ENCODE data around the gene BTNL8.

GRCh38 chr5:180920710-180921109 is 21.8 kb downstream of the BTNL8 start:
- TF ChIP-seq, protein P1, sequence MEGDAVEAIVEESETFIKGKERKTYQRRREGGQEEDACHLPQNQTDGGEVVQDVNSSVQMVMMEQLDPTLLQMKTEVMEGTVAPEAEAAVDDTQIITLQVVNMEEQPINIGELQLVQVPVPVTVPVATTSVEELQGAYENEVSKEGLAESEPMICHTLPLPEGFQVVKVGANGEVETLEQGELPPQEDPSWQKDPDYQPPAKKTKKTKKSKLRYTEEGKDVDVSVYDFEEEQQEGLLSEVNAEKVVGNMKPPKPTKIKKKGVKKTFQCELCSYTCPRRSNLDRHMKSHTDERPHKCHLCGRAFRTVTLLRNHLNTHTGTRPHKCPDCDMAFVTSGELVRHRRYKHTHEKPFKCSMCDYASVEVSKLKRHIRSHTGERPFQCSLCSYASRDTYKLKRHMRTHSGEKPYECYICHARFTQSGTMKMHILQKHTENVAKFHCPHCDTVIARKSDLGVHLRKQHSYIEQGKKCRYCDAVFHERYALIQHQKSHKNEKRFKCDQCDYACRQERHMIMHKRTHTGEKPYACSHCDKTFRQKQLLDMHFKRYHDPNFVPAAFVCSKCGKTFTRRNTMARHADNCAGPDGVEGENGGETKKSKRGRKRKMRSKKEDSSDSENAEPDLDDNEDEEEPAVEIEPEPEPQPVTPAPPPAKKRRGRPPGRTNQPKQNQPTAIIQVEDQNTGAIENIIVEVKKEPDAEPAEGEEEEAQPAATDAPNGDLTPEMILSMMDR (IDR thresholded peaks at IDR 0.05; ENCODE audit: insufficient read depth, low read length, poor library complexity, severe bottlenecking) = no peak
- no peak for TF ChIP-seq EZH2phosphoT487 (conservative IDR thresholded peaks at IDR 0.05; ENCODE audit: low read length)
